Measurements from ENCODE around the gene PRIMPOL. TPM values are rescaled to one million over a fixed set of nuclear protein-coding genes. Genes with fewer than 3 reads are reported as not detected.

Gene PRIMPOL
- total and polyA plus RNA-seq, 2 of the 4 experiments (the other 2 are of a cell fraction), result 5.6 to 8.8 TPM

- Histone ChIP-seq H3K4me3 (ENCODE audit: insufficient read depth, low read depth, low read length) (no peak overlapping the region), H3K9me1 (ENCODE audit: insufficient read depth, low read length) (no peaks in the 10 kb centered on the region), H3K36me3 (ENCODE audit: control insufficient read depth, insufficient read depth, low read length) (no peaks in the 10 kb centered on the region), H3K23ac (ENCODE audit: low read depth, low read length) (no peak overlapping the region), H3K18ac (ENCODE audit: low read depth, low read length) (no peak overlapping the region), H2AK5ac (ENCODE audit: low read depth, low read length) (no peak overlapping the region), H3K9ac (ENCODE audit: low read depth, low read length) (no peak overlapping the region), H4K91ac (ENCODE audit: insufficient read depth, low read depth, low read length) (no peak overlapping the region), H3K79me1 (ENCODE audit: low read depth in 1 of 2, low read length in 2 of 2) (no peaks in the 10 kb centered on the region), H4K8ac (ENCODE audit: low read depth in 2 of 2, low read length in 2 of 2) (no peak overlapping the region), H2AK9ac (replicated peaks; ENCODE audit: low read depth, low read length, poor library complexity) (no peak overlapping the region), H2BK15ac (ENCODE audit: low read depth, low read length) (no peak overlapping the region), H2BK20ac (ENCODE audit: low read depth, low read length) (no peak overlapping the region), H3K4ac (ENCODE audit: low read depth, low read length) (no peak overlapping the region), H2BK5ac (ENCODE audit: low read depth, low read length, poor library complexity, severe bottlenecking) (no peak overlapping the region), H4K20me1 (ENCODE audit: insufficient read depth, low read length) (no peaks in the 10 kb centered on the region), H3K4me2 (ENCODE audit: low read depth, low read length) (no peak overlapping the region), H3K9me3 (ENCODE audit: control insufficient read depth, insufficient read depth, low read length) (no peaks in the 10 kb centered on the region), H3K56ac (ENCODE audit: extremely low read depth, insufficient read depth, low read length) (no peak overlapping the region), H3K27ac (ENCODE audit: insufficient read depth, low read length) (no peak overlapping the region), H4K5ac (ENCODE audit: low read depth, low read length) (no peak overlapping the region), H3K14ac (replicated peaks; ENCODE audit: low read depth, low read length) (no peak overlapping the region), H2BK120ac (ENCODE audit: low read depth, low read length) (no peak overlapping the region), H3K27me3 (ENCODE audit: control insufficient read depth, insufficient read depth, low read length) (peaks cover 2% of the 10 kb centered on the region), H2AFZ (replicated peaks; ENCODE audit: low read length, poor library complexity) (no peak overlapping the region), H3K4me1 (ENCODE audit: control insufficient read depth, insufficient read depth, low read length) (no peaks in the 10 kb centered on the region)
- intact Hi-C loops (cut with micrococcal nuclease) (no loop called here), in situ Hi-C loops (cut with MboI; ENCODE audit: low sequenced_read_pairs) (no loop called here), dilution Hi-C loops (cut with HindIII; ENCODE audit: low sequenced_read_pairs, unreplicated experiment) (no loop called here)
- ChIA-PET CTCF (no interaction called here), POLR2A (ENCODE audit: unreplicated experiment) (no interaction called here)
- ATAC-seq (ENCODE audit: low read depth), result no peak
- TF ChIP-seq CHD1 (IDR thresholded peaks at IDR 0.05; ENCODE audit: low read depth, low read length), result no peak
- TF ChIP-seq MAZ (IDR thresholded peaks at IDR 0.05; ENCODE audit: borderline replicate concordance, low read depth, low read length), result no peak
- no peak for TF ChIP-seq MAFK (IDR thresholded peaks at IDR 0.05; ENCODE audit: low read depth, low read length)
- no peak for TF ChIP-seq CEBPB (IDR thresholded peaks at IDR 0.05; ENCODE audit: low read depth, low read length)
- no peak for TF ChIP-seq SMC3 (IDR thresholded peaks at IDR 0.05; ENCODE audit: low read depth, low read length)
- no peak for TF ChIP-seq CTCF (conservative IDR thresholded peaks at IDR 0.05; ENCODE audit: low read depth, low read length)
- no peak for TF ChIP-seq NFE2L2 (IDR thresholded peaks at IDR 0.05; ENCODE audit: low read depth, low read length)
- TF ChIP-seq BHLHE40 (IDR thresholded peaks at IDR 0.05; ENCODE audit: low read depth, low read length), result no peak
- no peak for TF ChIP-seq MXI1 (IDR thresholded peaks at IDR 0.05; ENCODE audit: borderline replicate concordance, low read depth, low read length)
- TF ChIP-seq ELK1 (IDR thresholded peaks at IDR 0.05; ENCODE audit: borderline replicate concordance, low read depth, low read length), result no peak
- TF ChIP-seq FOS (IDR thresholded peaks at IDR 0.05; ENCODE audit: low read depth, low read length), result no peak
- TF ChIP-seq RFX5 (IDR thresholded peaks at IDR 0.05; ENCODE audit: low read depth, low read length), result no peak
- no peak for TF ChIP-seq RCOR1 (IDR thresholded peaks at IDR 0.05; ENCODE audit: insufficient replicate concordance, low read length)
- no peak for TF ChIP-seq POLR2A (IDR thresholded peaks at IDR 0.05; ENCODE audit: low read depth, low read length)
- no peak for TF ChIP-seq USF2 (IDR thresholded peaks at IDR 0.05; ENCODE audit: low read depth, low read length)
- DNase-seq, result no peak
- no CpG with 5 or more reads among the region's 3 CpGs for WGBS, 2 experiments (ENCODE audit: extremely low coverage in 2 of 2, insufficient read length in 1 of 2)
- no TSS peak for BruUV-seq (replicated peaks)
Measured at GRCh38 chr4:184612074-184612473, 37.5 kb upstream of the PRIMPOL start.

Measured in IMR-90 (cell line).